ENCODE results near the gene PPP2R5C. TPM values are rescaled to one million over a fixed set of nuclear protein-coding genes. Genes with fewer than 3 reads are reported as not detected.

Gene PPP2R5C
- total and polyA plus RNA-seq, 9 of the 15 experiments (the other 6 are each of a cell fraction or from before 2014, with no cell fraction given) = 284 to 617 (median 395) TPM

DNA sequence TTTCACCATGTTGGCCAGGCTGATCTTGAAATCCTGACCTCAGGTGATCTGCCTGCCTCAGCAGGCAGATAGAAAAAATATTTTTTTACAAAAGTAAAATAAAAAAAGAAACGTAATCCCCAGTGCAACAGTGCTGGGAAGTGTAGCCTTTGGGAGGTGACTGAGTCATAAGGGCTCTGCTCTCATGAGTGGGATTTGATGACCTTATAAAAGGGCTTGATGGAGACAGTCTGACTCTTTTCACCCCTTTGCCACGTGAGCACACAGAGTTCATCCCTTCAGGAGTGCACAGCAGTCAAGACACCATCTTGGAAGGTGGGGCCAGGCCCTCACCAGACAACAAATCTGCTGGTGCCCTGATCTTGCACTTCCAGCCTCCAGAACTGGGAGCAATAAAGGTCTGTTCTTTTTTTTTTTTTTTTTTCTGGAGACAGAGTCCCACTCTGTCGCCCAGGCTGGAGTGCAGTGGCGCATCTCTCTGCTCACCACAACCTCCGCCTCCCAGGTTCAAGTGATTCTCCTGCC lies 178.2 kb downstream of the PPP2R5C start:
- H3K79me2 ChIP-seq (ENCODE audit: control insufficient read depth, insufficient read depth, low read length) = no peaks in the 10 kb centered on the region
- H3K27me3 ChIP-seq (ENCODE audit: control insufficient read depth in 2 of 2, insufficient read depth in 2 of 2, low read length in 2 of 2) = no peaks in the 10 kb centered on the region
- no peak for DNase-seq (ENCODE audit: extremely low read depth in 1 of 4, low spot score in 3 of 4)
- no peaks in the 10 kb centered on the region for H3K9me3 ChIP-seq (replicated peaks; ENCODE audit: control insufficient read depth, insufficient read depth, low read depth, low read length)
- TF ChIP-seq KDM5B (IDR thresholded peaks at IDR 0.05; ENCODE audit: insufficient replicate concordance, low read depth, low read length) (no peak), ESRRA (IDR thresholded peaks at IDR 0.05; ENCODE audit: borderline replicate concordance, low read depth) (no peak), SNRNP70 (optimal IDR thresholded peaks at IDR 0.05; ENCODE audit: low read depth, low read length) (no peak), MIER1 (IDR thresholded peaks at IDR 0.05; ENCODE audit: low read depth) (no peak), CHD2 (IDR thresholded peaks at IDR 0.05; ENCODE audit: low read depth, low read length) (no peak), CREBBP (IDR thresholded peaks at IDR 0.05; ENCODE audit: low read depth, low read length) (no peak), RBM17 (IDR thresholded peaks at IDR 0.05; ENCODE audit: borderline replicate concordance, low read depth, low read length) (no peak), BRD4 (IDR thresholded peaks at IDR 0.05) (no peak), ZNF253 (CRISPR knock-in tag; conservative IDR thresholded peaks at IDR 0.05) (no peak), PCBP1 (IDR thresholded peaks at IDR 0.05; ENCODE audit: low read depth, low read length, poor library complexity, severe bottlenecking) (no peak)
- TF ChIP-seq, protein P1, sequence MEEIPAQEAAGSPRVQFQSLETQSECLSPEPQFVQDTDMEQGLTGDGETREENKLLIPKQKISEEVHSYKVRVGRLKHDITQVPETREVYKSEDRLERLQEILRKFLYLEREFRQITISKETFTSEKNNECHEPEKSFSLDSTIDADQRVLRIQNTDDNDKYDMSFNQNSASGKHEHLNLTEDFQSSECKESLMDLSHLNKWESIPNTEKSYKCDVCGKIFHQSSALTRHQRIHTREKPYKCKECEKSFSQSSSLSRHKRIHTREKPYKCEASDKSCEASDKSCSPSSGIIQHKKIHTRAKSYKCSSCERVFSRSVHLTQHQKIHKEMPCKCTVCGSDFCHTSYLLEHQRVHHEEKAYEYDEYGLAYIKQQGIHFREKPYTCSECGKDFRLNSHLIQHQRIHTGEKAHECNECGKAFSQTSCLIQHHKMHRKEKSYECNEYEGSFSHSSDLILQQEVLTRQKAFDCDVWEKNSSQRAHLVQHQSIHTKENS (CRISPR knock-in tag; IDR thresholded peaks at IDR 0.05) = no peak
- TF ChIP-seq, protein P2, sequence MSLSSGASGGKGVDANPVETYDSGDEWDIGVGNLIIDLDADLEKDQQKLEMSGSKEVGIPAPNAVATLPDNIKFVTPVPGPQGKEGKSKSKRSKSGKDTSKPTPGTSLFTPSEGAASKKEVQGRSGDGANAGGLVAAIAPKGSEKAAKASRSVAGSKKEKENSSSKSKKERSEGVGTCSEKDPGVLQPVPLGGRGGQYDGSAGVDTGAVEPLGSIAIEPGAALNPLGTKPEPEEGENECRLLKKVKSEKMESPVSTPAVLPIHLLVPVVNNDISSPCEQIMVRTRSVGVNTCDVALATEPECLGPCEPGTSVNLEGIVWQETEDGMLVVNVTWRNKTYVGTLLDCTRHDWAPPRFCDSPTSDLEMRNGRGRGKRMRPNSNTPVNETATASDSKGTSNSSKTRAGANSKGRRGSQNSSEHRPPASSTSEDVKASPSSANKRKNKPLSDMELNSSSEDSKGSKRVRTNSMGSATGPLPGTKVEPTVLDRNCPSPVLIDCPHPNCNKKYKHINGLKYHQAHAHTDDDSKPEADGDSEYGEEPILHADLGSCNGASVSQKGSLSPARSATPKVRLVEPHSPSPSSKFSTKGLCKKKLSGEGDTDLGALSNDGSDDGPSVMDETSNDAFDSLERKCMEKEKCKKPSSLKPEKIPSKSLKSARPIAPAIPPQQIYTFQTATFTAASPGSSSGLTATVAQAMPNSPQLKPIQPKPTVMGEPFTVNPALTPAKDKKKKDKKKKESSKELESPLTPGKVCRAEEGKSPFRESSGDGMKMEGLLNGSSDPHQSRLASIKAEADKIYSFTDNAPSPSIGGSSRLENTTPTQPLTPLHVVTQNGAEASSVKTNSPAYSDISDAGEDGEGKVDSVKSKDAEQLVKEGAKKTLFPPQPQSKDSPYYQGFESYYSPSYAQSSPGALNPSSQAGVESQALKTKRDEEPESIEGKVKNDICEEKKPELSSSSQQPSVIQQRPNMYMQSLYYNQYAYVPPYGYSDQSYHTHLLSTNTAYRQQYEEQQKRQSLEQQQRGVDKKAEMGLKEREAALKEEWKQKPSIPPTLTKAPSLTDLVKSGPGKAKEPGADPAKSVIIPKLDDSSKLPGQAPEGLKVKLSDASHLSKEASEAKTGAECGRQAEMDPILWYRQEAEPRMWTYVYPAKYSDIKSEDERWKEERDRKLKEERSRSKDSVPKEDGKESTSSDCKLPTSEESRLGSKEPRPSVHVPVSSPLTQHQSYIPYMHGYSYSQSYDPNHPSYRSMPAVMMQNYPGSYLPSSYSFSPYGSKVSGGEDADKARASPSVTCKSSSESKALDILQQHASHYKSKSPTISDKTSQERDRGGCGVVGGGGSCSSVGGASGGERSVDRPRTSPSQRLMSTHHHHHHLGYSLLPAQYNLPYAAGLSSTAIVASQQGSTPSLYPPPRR (CRISPR knock-in tag; IDR thresholded peaks at IDR 0.05; ENCODE audit: borderline replicate concordance) = no peak
- no peak overlapping the region for H3K27ac ChIP-seq (ENCODE audit: extremely low read depth, low read depth, low read length)
- no peaks in the 10 kb centered on the region for H3K36me3 ChIP-seq (ENCODE audit: control insufficient read depth, insufficient read depth, low read length)
- no peaks in the 10 kb centered on the region for H3K9me1 ChIP-seq (ENCODE audit: control insufficient read depth, insufficient read depth, low read length)
- H4K20me1 ChIP-seq (replicated peaks; ENCODE audit: control insufficient read depth, insufficient read depth, low read length) = no peaks in the 10 kb centered on the region
- no peak overlapping the region for H2AFZ ChIP-seq (ENCODE audit: low read depth, low read length)
- intact Hi-C loops (cut with micrococcal nuclease) (no loop called here), in situ Hi-C loops (cut with MboI) (no loop called here)
- no peak overlapping the region for H3K4me3 ChIP-seq
- CTCF ChIA-PET (ENCODE audit: low intra/inter-chr PET ratio) = no interaction called here
- POLR2A ChIA-PET = no interaction called here
- H3K4me1 ChIP-seq (replicated peaks in 1 of 2; ENCODE audit: control insufficient read depth in 2 of 2, insufficient read depth in 2 of 2, low read length in 2 of 2) = peaks cover 3 to 7% of the 10 kb centered on the region in 2 experiments; a peak in 2 of 5 replicates
- no peak for ATAC-seq
- no TSS peak for BruUV-seq (replicated peaks)
- WGBS (ENCODE audit: insufficient coverage, low coverage, missing lambda C conversion rate) = 6% methylated on average over 2 of the region's 5 CpGs
- no peak overlapping the region for H3K9ac ChIP-seq (ENCODE audit: insufficient read depth in 1 of 2, low read depth in 2 of 2, low read length in 2 of 2)
- FAIRE-seq = no peak
- H3K4me2 ChIP-seq (ENCODE audit: insufficient read depth, low read length) = no peak overlapping the region
